Gastrocnemius medialis (tissue), 4 donors: ENCODE data around the gene ADCY1. TPM values are rescaled to one million over a fixed set of nuclear protein-coding genes. Genes with fewer than 3 reads are reported as not detected.

Experiments
- ATAC-seq, 2 donors: fragments of 150-250 bp; one replicate each; pipeline ENCODE4 v1.9.1; 2016
- DNase-seq, 2 donors: peaks; one replicate each; pipeline ENCODE4 v3.0.0-alpha.2; 2019
- H3K27ac ChIP-seq, 4 donors: fragments of 200-600 bp; sonication (generic); 1 replicate in 1 of 4; 2 replicates in 3 of 4; pipeline ENCODE4 v1.5.1; 2016 to 2018; ENCODE audit warnings: mild to moderate bottlenecking in 2 of 4, moderate library complexity in 1 of 4
- H3K27me3 ChIP-seq, 3 donors: fragments of 200-600 bp; sonication (generic) in 2 of 3; 1 replicate in 1 of 3; 2 replicates in 2 of 3; pipeline versions ENCODE4 v1.5.1 to v1.6.0; 2016 to 2019; ENCODE audit warnings: mild to moderate bottlenecking in 1 of 3, moderate library complexity in 1 of 3
- H3K36me3 ChIP-seq, 2 donors: fragments of 200-600 bp; sonication (generic) in 1 of 2; one replicate each; pipeline ENCODE4 v1.5.1; 2017 to 2018
- H3K4me1 ChIP-seq, 2 donors: fragments of 200-600 bp; sonication (generic) in 1 of 2; one replicate each; pipeline ENCODE4 v1.5.1; 2016 to 2017; ENCODE audit warnings: mild to moderate bottlenecking in 2 of 2
- H3K4me3 ChIP-seq, 4 donors: fragments of 200-600 bp; sonication (generic) in 3 of 4; 1 replicate in 1 of 4; 2 replicates in 3 of 4; pipeline ENCODE4 v1.5.1; 2016 to 2019; ENCODE audit warnings: mild to moderate bottlenecking in 2 of 4
- H3K9me3 ChIP-seq, 3 donors: fragments of 200-600 bp; sonication (generic) in 2 of 3; 1 replicate in 1 of 3; 2 replicates in 2 of 3; pipeline ENCODE4 v1.5.1; 2016 to 2019
- CTCF ChIP-seq, 5 experiments: fragments of 450-650 bp in 3 of 5; fragments of 200-600 bp in 2 of 5; sonication (generic) in 2 of 5; IDR thresholded peaks in 4 of 5; conservative IDR thresholded peaks in 1 of 5; 1 replicate in 4 of 5; 2 replicates in 1 of 5; pipeline ENCODE4 v1.5.1; 2016 to 2019; ENCODE audit warnings: antibody characterized with exemption in 5 of 5, mild to moderate bottlenecking in 3 of 5, moderate library complexity in 3 of 5
- POLR2A ChIP-seq, 2 donors: fragments of 450-650 bp; IDR thresholded peaks; one replicate each; pipeline ENCODE4 v1.6.1; 2017; ENCODE audit warnings: antibody characterized with exemption in 2 of 2, mild to moderate bottlenecking in 2 of 2, moderate library complexity in 2 of 2
- in situ Hi-C, 4 donors: fragments of 200-750 bp; cut with MboI; loops; one replicate each; pipeline versions ENCODE4 v1.15.0 to v1.8.0; 2017; ENCODE audit warnings: low sequenced_read_pairs in 4 of 4
- intact Hi-C: fragments of 100-400 bp; cut with DNase I; formaldehyde crosslinking; loops from one replicate; pipeline ENCODE4 v1.15.1; 2023; ENCODE audit warnings: low total_unique reads
- total RNA-seq, 4 donors: library from RNA; depleted of rRNA; stranded (reverse); fragments of >200 nt; gene quantifications; one replicate each; pipeline versions ENCODE4 v1.1.0 to v1.2.3, GENCODE V29; 2016

Gene ADCY1
- total RNA-seq, 4 donors from 2014 or later = 0.42 to 3.5 (median 1.4) TPM

- DNase-seq (no peak), ATAC-seq (no peak)
- no peak for TF ChIP-seq POLR2A (IDR thresholded peaks at IDR 0.05)
- TF ChIP-seq CTCF (IDR thresholded peaks at IDR 0.05 in 4 of 5, conservative IDR thresholded peaks at IDR 0.05 in 1 of 5) = no peak
- Histone ChIP-seq H3K27ac (no peak overlapping the region), H3K4me1 (no peaks in the 10 kb centered on the region), H3K9me3 (no peaks in the 10 kb centered on the region), H3K27me3 (no peaks in the 10 kb centered on the region), H3K4me3 (no peak overlapping the region), H3K36me3 (no peaks in the 10 kb centered on the region)
- intact Hi-C loops (no loop called here), in situ Hi-C loops (no loop called here)
Measured at GRCh38 chr7:45682836-45683555, 108.8 kb downstream of the ADCY1 start.

- intact Hi-C loops = no loop called here
- H3K4me1 ChIP-seq = no peaks in the 10 kb centered on the region
- no peak overlapping the region for H3K27ac ChIP-seq
- no peak for DNase-seq
- in situ Hi-C loops = no loop called here
- no peaks in the 10 kb centered on the region for H3K9me3 ChIP-seq
- no peaks in the 10 kb centered on the region for H3K27me3 ChIP-seq
- no peak for ATAC-seq
- TF ChIP-seq CTCF (IDR thresholded peaks at IDR 0.05 in 4 of 5, conservative IDR thresholded peaks at IDR 0.05 in 1 of 5) (no peak), POLR2A (IDR thresholded peaks at IDR 0.05) (no peak)
- H3K36me3 ChIP-seq = no peaks in the 10 kb centered on the region
- H3K4me3 ChIP-seq = no peak overlapping the region
Measured at GRCh38 chr7:45683556-45684148, 109.5 kb downstream of the ADCY1 start.

- no peak for TF ChIP-seq CTCF (IDR thresholded peaks at IDR 0.05 in 4 of 5, conservative IDR thresholded peaks at IDR 0.05 in 1 of 5)
- TF ChIP-seq POLR2A (IDR thresholded peaks at IDR 0.05) = no peak
- no peak for DNase-seq
- no peak overlapping the region for H3K27ac ChIP-seq
- intact Hi-C loops = no loop called here
- H3K4me1 ChIP-seq = no peaks in the 10 kb centered on the region
- H3K4me3 ChIP-seq = no peak overlapping the region
- in situ Hi-C loops = no loop called here
- no peaks in the 10 kb centered on the region for H3K36me3 ChIP-seq
- H3K9me3 ChIP-seq = no peaks in the 10 kb centered on the region
- ATAC-seq = no peak
- no peaks in the 10 kb centered on the region for H3K27me3 ChIP-seq
Measured at GRCh38 chr7:45684910-45685618, 110.9 kb downstream of the ADCY1 start.

- H3K4me3 ChIP-seq = no peak overlapping the region
- no peaks in the 10 kb centered on the region for H3K36me3 ChIP-seq
- in situ Hi-C loops (no loop called here), intact Hi-C loops (no loop called here)
- no peaks in the 10 kb centered on the region for H3K4me1 ChIP-seq
- H3K27ac ChIP-seq = no peak overlapping the region
- H3K27me3 ChIP-seq = no peaks in the 10 kb centered on the region
- ATAC-seq (no peak), DNase-seq (no peak)
- H3K9me3 ChIP-seq = no peaks in the 10 kb centered on the region
- no peak for TF ChIP-seq POLR2A (IDR thresholded peaks at IDR 0.05)
- no peak for TF ChIP-seq CTCF (IDR thresholded peaks at IDR 0.05 in 4 of 5, conservative IDR thresholded peaks at IDR 0.05 in 1 of 5)
Measured at GRCh38 chr7:45685619-45686240, 111.6 kb downstream of the ADCY1 start.
